HG02798 (cell line): ENCODE measurements around the gene OXA1L.

Source experiments
- ATAC-seq: cut with Tn5 transposase; IDR thresholded peaks from one replicate; pipeline ENCODE4 v1.9.1; 2021; ENCODE audit warnings: mild to moderate bottlenecking; ENCODE audit not compliant: unreplicated experiment, poor library complexity

OXA1L gene

DNA sequence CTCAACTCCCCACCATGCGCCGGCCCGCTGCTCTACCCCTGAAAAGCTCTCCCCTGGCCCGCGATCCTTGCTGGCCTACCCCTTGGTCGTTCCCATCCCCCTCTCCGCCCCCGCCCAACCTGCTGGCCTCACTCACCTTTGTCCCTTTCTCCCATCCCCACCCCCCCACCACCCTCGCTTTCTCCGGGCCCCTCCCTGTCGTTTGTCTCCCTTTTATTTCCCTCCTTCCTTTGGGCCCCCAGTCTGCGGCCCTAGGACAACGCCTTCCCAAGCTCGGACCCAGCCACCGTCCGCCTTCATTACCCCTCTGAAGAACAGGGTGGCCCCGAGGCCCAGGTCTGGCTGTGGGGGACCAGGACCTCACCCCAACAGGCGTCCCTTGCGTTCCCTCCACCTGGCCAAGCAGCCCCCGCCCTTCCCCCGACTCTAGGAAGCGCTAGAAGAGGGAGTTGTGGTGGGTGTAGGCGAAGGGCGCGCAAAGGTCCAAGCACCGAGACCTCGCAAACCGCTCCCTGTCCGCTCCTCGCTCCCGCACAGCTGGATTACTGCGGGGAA is 55.6 kb downstream of the OXA1L start:
- no peak for ATAC-seq
